Left cardiac atrium (tissue), 4 donors: ENCODE data around the gene VDR. TPM values are rescaled to one million over a fixed set of nuclear protein-coding genes. Genes with fewer than 3 reads are reported as not detected.
"Not testable (repeated sequence)": the region's sequence is repeated elsewhere in the genome, so short reads cannot be mapped to it uniquely, and the experiment has no call there.

Experiments used
- ATAC-seq, 2 donors: fragments of 200-7000 bp; cut with Tn5 transposase; one replicate each; pipeline ENCODE4 v1.9.1; 2020; ENCODE audit warnings: mild to moderate bottlenecking in 2 of 2, moderate library complexity in 2 of 2
- DNase-seq: peaks from one replicate; pipeline ENCODE4 v3.0.0-alpha.2; 2020
- intact Hi-C, 2 donors: fragments of 100-400 bp; cut with DNase I; formaldehyde crosslinking; loops; one replicate each; pipeline versions ENCODE4 v1.14.1 to v1.15.1; 2022 to 2023
- total RNA-seq, 2 donors: library from RNA; stranded (reverse); fragmentation: NEBNext Ultra II Directional; extraction: Animal tissue kit (Norgen Biotek cat#: 25700); gene quantifications; one replicate each; pipeline ENCODE4 v1.2.1, GENCODE V29; 2021
- donor health status: DM: no; HTN: yes; CAD: no.
- donor health status: DM: no; HTN: yes; CAD: no; lungs with severe emphysema.
- donor health status: DM: yes; HTN: yes; CAD: no.
- donor health status: Dilated cardiomyopathy.

The VDR gene
- total RNA-seq, 2 donors from 2014 or later, result 0.74 to 3.1 TPM

DNA sequence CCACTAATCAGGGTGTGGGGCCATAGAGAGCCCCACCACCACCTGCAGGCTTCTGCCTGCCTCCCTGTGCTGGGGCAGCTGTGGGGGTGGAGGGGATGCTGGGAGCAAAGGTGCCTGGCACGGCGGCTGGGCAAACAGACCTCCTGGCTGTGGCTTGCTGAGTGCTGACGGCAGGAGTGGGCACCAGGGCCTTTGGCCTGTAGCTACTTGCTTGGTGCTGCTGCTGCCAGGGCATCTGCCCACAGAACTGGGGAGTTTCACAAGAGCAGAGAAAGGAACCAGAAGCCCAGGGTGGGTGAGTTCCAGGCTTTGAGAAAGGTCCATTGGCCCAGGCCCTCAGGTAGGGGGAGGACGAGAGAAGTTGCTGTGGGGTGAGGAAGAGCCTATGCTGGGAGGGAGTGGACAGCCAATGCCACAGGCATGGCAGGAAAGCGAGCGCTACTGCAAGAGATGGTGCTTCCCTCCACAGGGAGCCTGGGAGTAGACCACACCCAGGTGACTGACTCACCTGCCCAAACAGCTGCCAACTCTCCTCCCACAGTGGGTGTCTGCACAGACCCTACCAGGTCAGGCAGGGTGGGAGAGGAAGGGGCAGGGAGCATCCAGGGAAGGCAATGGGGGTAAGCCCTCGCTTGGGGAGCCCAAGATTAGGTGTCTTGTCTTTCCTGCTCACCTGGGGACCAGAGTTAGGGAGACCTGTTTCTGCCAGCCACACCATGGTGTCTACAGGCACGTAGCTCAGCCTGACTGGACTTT is 46.1 kb downstream of the VDR start:
- DNase-seq, result no peak
- intact Hi-C loops, result no loop called here
- ATAC-seq, result peak in 1 of 2 donors; percentile 38

DNA sequence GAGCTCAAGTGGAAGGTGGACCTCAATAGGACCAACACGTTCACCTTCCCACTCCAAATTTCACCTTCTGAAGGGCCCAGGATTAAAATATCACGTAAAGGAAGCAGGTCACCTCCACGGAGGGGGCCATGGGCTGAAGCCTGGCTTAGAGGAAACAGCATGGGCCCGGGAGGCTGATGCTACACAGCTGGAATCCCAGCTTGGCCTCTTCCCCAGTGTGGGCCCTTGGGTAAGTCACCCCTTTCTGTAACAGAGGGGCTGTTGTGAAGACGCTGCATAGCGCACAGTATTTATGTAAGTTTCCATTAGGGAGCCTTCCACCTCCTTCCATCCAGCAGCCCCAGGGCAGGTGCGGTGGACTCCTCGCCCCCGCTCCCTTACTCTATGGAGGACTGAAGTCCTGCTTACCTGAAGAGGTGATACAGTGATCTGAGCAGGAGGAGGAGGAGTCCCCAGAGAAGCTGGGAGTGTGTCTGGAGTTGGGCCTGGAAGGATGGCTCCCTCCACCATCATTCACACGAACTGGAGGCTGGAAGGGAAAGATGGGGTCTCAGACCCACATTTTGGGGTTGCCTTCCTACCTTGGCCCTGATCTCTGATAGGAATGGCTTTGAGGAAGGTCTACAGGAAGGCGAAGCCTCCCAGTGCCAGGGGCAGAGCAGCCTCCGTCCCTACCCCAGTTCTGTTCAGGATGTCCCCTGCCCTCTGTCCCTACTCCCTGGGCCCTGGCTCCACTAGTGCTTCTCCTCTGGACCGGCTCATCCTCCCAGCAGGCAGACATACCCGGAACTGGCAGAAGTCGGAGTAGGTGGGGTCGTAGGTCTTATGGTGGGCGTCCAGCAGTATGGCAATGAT is 47.8 kb downstream of the VDR start:
- intact Hi-C loops, result no loop called here
- DNase-seq, result no peak
- ATAC-seq, result no peak

DNA sequence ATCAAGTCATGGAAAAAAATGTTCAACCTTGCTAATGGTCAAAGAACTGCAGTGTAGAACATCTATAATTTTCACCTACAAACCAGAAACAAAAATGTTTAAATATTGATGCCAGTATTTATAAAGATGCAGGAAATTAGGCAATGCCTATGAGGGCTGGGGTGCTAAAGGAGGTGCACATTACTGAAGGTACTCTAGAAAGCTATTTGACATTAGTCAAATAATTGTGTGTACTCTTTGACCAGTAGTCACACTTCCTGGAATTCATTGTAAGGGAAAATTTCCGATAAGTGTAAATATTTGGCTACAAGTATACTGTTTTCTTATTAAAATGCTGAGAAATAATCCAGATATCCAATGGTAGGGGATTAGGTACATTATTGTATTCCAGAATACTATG is 48.7 kb downstream of the VDR start:
- ATAC-seq (no peak), DNase-seq (no peak)
- intact Hi-C loops, result no loop called here

- intact Hi-C loops, result no loop called here
- DNase-seq, result no peak
Measured at GRCh38 chr12:47855502-47855901, 49.3 kb downstream of the VDR start.

GRCh38 chr12:47854531-47854930 is 50.3 kb downstream of the VDR start:
- no peak for DNase-seq
- intact Hi-C loops, result no loop called here
- ATAC-seq, result no peak

More at GRCh38 chr12:47855502-47855901, 49.3 kb downstream of the VDR start:
- ATAC-seq, result no peak

DNA sequence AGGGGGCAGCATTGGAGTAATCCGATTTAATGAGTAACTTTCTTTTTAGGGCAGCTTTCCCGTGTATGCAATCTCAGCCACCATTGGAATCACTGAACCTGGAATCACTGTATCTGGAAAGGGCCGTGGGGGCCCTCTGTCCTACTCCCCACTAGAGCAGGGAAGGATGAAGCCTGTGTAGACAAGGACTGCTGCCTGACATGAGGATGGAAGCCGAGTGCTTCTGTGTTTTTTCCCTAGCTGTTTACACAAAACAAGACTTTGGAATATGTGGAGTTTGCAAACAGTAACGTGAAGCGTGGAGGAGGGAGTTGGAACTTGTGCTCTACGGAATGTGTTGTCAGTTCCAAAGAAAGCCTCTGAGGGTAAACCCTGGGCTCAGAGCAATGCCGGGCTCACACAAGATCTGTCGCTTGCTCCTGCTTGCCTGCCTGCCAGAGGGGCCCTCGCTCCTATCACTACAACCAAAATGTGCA is 52.7 kb downstream of the VDR start:
- peak; percentile 19 to 72 for ATAC-seq
- no peak for DNase-seq
- intact Hi-C loops, result no loop called here

- DNase-seq (no peak), ATAC-seq (no peak)
- intact Hi-C loops, result no loop called here
Measured at GRCh38 chr12:47851303-47851952, 53.4 kb downstream of the VDR start.

DNA sequence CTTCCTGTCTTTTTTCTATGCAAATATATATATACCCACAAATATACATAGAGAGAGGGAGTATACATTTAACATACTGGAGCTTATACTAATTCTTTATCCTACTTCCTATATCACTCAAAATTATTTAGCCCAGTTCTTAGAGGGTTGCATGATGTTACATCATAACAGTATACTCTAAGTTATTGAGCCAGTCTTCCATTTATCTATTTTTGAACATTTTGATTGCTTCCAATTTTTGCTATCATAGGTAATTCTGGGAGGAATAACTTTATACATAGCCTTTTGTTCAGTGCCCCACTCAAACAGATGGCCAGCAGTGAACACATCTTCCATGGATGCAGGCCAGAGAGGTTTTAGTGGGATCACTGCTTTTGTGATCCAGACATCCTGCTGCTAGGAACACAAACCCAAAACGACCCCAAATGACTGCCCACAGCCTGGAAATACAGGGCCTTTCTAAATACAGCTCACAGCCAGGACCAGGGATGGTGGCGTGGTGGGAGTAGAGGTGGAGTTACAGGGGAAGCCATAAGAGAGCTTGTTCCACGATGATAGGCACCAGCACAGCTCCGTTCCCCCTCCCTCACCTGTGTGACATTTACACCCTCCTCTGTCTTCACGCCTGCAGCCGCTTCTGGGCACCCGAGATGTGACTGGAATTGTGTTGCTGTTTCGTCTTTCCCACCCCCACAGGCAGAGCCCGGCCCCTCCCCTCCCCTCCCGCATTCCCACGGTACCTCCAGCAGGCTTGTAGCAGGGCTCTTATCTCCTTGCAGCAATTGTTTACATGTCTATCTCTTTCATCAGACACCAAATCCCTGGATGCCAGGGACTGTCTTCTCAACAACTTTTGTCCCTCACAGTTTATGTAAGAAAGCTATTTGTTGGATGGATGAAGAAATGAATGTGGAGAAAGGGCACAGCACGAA is 54.4 kb downstream of the VDR start:
- DNase-seq (no peak), ATAC-seq (no peak)
- intact Hi-C loops, result no loop called here

DNA sequence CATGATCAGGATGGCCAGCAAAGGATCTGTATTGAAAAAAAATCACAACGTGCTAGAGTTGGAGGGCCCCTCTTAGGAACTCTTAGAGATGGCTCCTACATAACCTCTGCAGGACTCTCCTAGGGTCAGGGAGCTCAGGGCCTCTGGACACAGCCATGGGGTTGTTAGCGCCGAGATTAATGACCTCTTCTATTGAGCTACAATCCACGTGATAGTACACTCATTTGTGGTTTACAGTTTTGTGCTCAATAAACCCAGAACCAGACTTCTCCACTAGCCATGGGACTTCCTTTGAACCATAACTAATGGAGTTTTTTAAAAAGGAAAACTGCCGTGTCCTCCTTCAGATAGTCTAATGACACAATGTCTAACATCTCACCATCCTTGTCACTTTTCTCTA is 55.5 kb downstream of the VDR start:
- ATAC-seq (no peak), DNase-seq (no peak)
- intact Hi-C loops, result no loop called here

- no peak for DNase-seq
- intact Hi-C loops, result no loop called here
- ATAC-seq, result no peak
Measured at GRCh38 chr12:47848853-47849252, 55.9 kb downstream of the VDR start.

DNA sequence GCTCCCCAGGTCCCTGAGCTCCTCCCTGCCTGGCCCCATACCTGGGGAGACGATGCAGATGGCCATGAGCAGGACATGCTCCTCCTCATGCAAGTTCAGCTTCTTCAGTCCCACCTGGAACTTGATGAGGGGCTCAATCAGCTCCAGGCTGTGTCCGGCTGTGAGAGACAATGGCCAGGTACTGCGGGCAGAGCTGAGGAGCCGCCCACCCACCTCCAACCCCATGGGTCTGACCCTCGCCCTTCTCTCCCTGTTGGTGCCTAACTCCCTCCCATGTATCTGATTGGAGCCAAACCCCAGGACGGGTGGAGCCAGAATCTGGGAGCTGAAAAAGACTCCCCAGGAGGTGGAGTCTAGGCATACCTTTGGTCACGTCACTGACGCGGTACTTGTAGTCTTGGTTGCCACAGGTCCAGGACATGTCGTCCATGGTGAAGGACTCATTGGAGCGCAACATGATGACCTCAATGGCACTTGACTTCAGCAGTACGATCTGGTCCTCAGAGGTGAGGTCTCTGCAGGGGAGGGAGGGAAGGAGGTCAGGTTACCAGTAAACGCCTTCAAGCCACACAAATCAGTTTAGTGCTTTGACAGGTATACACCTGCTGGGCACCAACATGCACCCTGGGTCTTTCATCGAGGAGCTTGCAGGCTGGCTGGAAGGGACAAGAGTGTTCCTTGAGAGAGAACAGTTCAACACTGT is 58.3 kb downstream of the VDR start:
- intact Hi-C loops, result no loop called here
- no peak for ATAC-seq
- no peak for DNase-seq

DNA sequence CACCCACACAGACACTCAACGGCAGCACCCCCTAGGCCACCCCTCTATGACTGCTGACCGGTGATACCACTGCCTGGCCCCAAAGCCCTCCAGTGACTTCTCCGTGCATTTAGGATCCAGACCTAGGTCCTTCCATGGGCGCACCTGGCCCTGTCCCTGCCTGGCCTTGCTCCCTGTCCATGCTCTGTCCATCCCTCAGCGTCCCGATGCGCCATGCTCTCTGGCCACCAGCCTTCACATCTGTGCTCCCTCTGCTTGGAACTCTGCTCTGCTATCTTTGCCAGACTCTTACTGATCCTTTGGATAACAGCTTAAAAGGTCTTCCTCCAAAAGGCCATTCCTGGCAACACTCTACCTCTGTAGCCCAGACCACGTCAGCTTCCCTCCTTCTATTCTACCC is 59.7 kb downstream of the VDR start:
- DNase-seq (no peak), ATAC-seq (peak in 1 of 2 donors; percentile 5)
- intact Hi-C loops, result no loop called here

GRCh38 chr12:47844264-47845019 is 60.4 kb downstream of the VDR start:
- peak; percentile 48 to 56 for ATAC-seq
- intact Hi-C loops, result no loop called here
- no peak for DNase-seq

- ATAC-seq (no peak), DNase-seq (no peak)
Measured at GRCh38 chr12:47843226-47843980, 61.4 kb downstream of the VDR start.

GRCh38 chr12:47842543-47842942 is 62.3 kb downstream of the VDR start:
- ATAC-seq, intact Hi-C loops, DNase-seq: not testable (repeated sequence)

More at GRCh38 chr12:47843226-47843980, 61.4 kb downstream of the VDR start:
- intact Hi-C loops, result no loop called here

DNA sequence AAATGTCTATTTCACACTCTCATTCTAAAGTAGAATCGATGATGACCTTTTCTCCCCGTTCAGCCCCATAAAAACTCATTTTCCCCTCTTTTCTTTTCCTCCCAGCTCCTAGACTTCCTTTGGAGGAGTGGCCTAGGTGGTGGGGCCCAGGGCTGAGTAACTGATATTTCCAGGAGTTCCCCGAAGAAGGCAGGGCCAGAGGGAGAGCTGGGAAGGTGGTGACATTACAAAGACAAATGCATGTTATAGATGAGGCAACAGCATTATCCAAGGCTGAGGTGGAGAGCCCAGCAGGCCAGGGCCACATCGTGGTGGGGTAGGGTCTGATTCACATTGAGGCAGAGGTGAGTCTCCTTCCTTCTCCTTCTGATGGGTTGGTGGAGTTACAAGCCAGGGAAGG is 62.9 kb downstream of the VDR start:
- no peak for DNase-seq
- intact Hi-C loops, result no loop called here
- no peak for ATAC-seq

- no peak for ATAC-seq
- intact Hi-C loops, result no loop called here
- DNase-seq, result no peak
Measured at GRCh38 chr12:47841501-47841900, 63.3 kb downstream of the VDR start.
